ENCODE measurements around the gene SSX1. TPM values are rescaled to one million over a fixed set of nuclear protein-coding genes. Genes with fewer than 3 reads are reported as not detected.
"Not testable (repeated sequence)": the region's sequence is repeated elsewhere in the genome, so short reads cannot be mapped to it uniquely, and the experiment has no call there.

The SSX1 gene
- total and polyA plus RNA-seq, 4 experiments from 2014 or later, result not detected

DNA sequence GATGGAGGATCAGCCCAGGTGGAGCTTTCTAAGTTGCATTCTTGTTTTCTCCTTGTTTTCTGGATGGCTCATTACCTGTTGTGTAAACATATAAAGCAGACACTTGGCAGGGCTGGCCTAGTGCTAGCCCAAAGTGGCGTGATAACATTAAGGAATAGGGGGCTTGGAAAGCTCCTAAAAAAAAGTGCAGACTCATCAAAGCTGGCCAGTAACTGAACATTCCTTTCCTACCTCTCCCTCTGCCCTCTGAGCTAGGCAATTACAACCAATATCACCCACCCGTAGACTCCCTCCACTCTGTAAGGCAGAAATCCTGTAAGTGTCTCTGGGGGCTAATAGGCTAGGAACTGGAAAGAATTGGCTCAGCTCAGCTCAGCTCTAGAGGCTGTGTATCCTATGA is 58.8 kb downstream of the SSX1 start:
- H3K9me3 ChIP-seq (ENCODE audit: control insufficient read depth in 1 of 2, low read length in 2 of 2); H3K4me1 ChIP-seq (ENCODE audit: insufficient read depth, low read length); H3K4me1 Mint-ChIP-seq; intact Hi-C loops (cut with micrococcal nuclease); DNase-seq; H3K27me3 Mint-ChIP-seq; H3K36me3 Mint-ChIP-seq; H3K4me3 ChIP-seq (ENCODE audit: low read length in 2 of 2); H3K27ac ChIP-seq (ENCODE audit: low read depth, low read length); POLR2A ChIA-PET (ENCODE audit: partially characterized antibody); H3K4me3 Mint-ChIP-seq; H3K36me3 ChIP-seq (ENCODE audit: insufficient read depth, low read length); CTCF ChIA-PET (ENCODE audit: partially characterized antibody); H3K9me3 Mint-ChIP-seq; H3K27ac Mint-ChIP-seq; H3K27me3 ChIP-seq (ENCODE audit: insufficient read depth, low read length): not testable (repeated sequence)

Other genes starting within 250 kb of the SSX1 start
- not detected for gene SPACA5, start 248.4 kb upstream of the SSX1 start, total RNA-seq
- not detected for gene SPACA5, start 248.4 kb upstream of the SSX1 start, polyA plus RNA-seq
- 1 to 10 TPM; 4.9 to 6.1 TPM for gene ZNF630, start 183.8 kb upstream of the SSX1 start, total RNA-seq
- 1 to 10 TPM; 1.0 to 1.3 TPM for gene ZNF630, start 183.8 kb upstream of the SSX1 start, polyA plus RNA-seq
- not detected for gene SPACA5B, start 124.8 kb upstream of the SSX1 start, total RNA-seq
- gene SPACA5B, start 124.8 kb upstream of the SSX1 start, polyA plus RNA-seq, result not detected
- gene SSX5, start 58.6 kb upstream of the SSX1 start, total RNA-seq, result not detected
- not detected for gene SSX5, start 58.6 kb upstream of the SSX1 start, polyA plus RNA-seq
- not detected for gene SSX3, start 101.3 kb downstream of the SSX1 start, total RNA-seq
- not detected for gene SSX3, start 101.3 kb downstream of the SSX1 start, polyA plus RNA-seq
- not detected for gene SSX4, start 128.1 kb downstream of the SSX1 start, total RNA-seq
- gene SSX4, start 128.1 kb downstream of the SSX1 start, polyA plus RNA-seq, result not detected
- not detected for gene SSX4B, start 156.6 kb downstream of the SSX1 start, total RNA-seq
- gene SSX4B, start 156.6 kb downstream of the SSX1 start, polyA plus RNA-seq, result not detected
- 10 to 100 TPM; 18.4 to 22.2 TPM for gene SLC38A5, start 214.9 kb downstream of the SSX1 start, total RNA-seq
- 10 to 100 TPM; 20.1 to 34.0 TPM for gene SLC38A5, start 214.9 kb downstream of the SSX1 start, polyA plus RNA-seq
- 10 to 100 TPM; 48.1 to 54.1 TPM for gene FTSJ1, start 220.8 kb downstream of the SSX1 start, total RNA-seq
- 10 to 100 TPM; 69.4 to 92.2 TPM for gene FTSJ1, start 220.8 kb downstream of the SSX1 start, polyA plus RNA-seq

Measured in CD4-positive, alpha-beta memory T cell (primary cell).